ENCODE measurements around the gene TBCD.

- TF ChIP-seq, protein P1, sequence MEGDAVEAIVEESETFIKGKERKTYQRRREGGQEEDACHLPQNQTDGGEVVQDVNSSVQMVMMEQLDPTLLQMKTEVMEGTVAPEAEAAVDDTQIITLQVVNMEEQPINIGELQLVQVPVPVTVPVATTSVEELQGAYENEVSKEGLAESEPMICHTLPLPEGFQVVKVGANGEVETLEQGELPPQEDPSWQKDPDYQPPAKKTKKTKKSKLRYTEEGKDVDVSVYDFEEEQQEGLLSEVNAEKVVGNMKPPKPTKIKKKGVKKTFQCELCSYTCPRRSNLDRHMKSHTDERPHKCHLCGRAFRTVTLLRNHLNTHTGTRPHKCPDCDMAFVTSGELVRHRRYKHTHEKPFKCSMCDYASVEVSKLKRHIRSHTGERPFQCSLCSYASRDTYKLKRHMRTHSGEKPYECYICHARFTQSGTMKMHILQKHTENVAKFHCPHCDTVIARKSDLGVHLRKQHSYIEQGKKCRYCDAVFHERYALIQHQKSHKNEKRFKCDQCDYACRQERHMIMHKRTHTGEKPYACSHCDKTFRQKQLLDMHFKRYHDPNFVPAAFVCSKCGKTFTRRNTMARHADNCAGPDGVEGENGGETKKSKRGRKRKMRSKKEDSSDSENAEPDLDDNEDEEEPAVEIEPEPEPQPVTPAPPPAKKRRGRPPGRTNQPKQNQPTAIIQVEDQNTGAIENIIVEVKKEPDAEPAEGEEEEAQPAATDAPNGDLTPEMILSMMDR (IDR thresholded peaks at IDR 0.05), result no peak
- no peak for TF ChIP-seq ZFX (IDR thresholded peaks at IDR 0.05; ENCODE audit: borderline replicate concordance)
Measured at GRCh38 chr17:82802075-82802780, 50.4 kb downstream of the TBCD start.

Measured in 22Rv1 (cell line).